ENCODE data around the gene ATP10B.

The ATP10B gene

DNA sequence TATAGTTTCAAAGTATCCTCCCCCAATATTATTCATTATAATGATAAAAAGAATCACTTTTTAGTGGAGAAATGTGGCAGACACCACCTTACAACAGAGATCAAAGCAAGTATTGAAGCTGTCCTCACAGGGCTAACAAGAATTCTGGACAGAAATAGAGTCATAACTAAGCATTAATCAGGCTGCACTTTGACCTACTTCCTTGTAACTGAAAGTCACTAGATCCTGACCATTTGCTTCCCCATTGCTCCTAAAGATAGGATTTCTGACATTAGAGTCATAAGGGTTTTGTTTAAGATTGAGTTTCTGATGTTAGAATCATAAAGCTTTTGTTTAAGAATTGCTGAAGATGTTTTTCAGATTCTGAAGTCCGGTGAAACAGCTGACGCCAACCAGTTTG is 159.7 kb downstream of the ATP10B start:
- no peak for TF ChIP-seq CTCF (conservative IDR thresholded peaks at IDR 0.05; ENCODE audit: low read length)
- no peak overlapping the region for H3K4me3 ChIP-seq (ENCODE audit: low read length)
- DNase-seq (ENCODE audit: low read depth): no peak

GRCh38 chr5:160685695-160686094 is 166.3 kb downstream of the ATP10B start:
- DNase-seq (ENCODE audit: low read depth): no peak
- TF ChIP-seq CTCF (conservative IDR thresholded peaks at IDR 0.05; ENCODE audit: low read length): no peak
- no peak overlapping the region for H3K4me3 ChIP-seq (ENCODE audit: low read length)

DNA sequence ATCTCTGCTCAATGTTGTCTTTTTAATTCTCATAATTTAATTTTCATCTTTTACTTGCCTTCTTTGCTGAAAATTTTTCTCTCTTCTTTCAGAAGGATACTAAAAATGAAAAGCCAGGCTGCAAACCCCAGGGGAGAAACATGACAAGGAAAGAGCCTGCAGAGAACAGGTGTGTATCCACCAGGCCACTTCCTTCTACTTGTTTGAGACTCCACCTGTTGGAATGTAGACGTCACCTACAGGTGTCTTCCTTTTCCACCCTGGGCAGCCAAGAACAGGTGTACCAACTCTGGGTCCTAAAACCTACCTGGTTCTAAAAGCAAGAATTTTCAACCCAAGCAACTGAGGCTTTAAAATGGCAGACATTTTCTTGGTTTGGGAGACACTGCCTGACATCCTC is 166.8 kb downstream of the ATP10B start:
- no peak overlapping the region for H3K4me3 ChIP-seq (ENCODE audit: low read length)
- DNase-seq (ENCODE audit: low read depth): no peak
- TF ChIP-seq CTCF (conservative IDR thresholded peaks at IDR 0.05; ENCODE audit: low read length): no peak

DNA sequence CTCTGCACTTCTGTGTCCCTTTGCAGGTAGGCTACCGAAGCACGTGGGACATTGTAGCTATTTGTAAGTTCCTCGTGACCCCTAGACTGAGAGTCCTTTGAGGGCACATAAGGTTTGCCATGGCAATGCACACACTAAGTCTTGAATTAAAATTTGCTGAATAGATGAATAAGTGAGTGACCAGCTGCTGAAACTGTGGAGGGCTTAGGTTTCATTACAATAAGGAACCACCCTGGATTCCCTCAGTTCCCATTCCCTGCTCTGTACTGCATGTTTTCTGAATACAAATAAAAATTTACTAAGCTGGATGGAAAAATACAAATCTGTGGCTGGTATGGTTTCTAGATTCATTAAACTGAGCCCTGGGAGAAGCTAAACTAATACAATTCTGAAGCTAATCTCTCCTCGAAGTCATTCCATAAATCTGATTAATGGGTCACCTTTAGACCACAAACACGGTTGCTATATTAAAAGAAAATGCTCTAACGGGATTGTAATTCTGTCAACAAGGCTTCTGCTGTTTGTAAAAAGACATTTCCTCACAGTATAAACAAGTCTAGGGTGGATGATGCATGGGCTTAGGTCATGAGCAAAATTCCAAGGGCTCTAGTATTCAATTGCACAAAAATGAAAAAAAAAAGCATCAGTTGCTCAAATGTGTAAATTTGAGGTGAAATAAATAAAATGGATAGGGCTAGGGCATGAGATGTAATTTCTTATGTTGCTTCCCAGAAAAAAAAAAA is 172.3 kb downstream of the ATP10B start:
- TF ChIP-seq CTCF (conservative IDR thresholded peaks at IDR 0.05; ENCODE audit: low read length): no peak
- H3K4me3 ChIP-seq (ENCODE audit: low read length): no peak overlapping the region
- no peak for DNase-seq (ENCODE audit: low read depth)

- no peak for DNase-seq (ENCODE audit: low read depth)
- no peak overlapping the region for H3K4me3 ChIP-seq (ENCODE audit: low read length)
- no peak for TF ChIP-seq CTCF (conservative IDR thresholded peaks at IDR 0.05; ENCODE audit: low read length)
Observed at GRCh38 chr5:160675988-160676387, 176.0 kb downstream of the ATP10B start.

DNA sequence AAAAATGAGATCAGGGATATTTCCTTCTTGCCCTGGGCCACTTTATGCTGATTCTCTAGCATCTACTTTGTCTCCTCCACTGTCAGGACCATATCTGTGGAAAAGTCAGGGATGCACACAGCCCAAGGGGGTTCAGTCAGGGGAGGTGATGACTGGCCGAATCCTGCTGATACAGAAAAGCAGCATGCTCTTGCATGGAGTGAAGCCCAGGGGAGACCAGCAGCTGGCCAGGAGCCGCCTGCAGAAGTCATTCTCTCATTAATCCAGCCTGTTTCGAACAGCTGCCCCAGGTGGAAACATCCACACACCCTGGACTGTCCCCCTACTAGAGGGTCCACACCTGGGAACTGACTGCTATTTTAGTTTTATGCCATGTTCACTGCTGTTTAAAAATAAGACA is 177.1 kb downstream of the ATP10B start:
- DNase-seq (ENCODE audit: low read depth): no peak
- TF ChIP-seq CTCF (conservative IDR thresholded peaks at IDR 0.05; ENCODE audit: low read length): no peak

DNA sequence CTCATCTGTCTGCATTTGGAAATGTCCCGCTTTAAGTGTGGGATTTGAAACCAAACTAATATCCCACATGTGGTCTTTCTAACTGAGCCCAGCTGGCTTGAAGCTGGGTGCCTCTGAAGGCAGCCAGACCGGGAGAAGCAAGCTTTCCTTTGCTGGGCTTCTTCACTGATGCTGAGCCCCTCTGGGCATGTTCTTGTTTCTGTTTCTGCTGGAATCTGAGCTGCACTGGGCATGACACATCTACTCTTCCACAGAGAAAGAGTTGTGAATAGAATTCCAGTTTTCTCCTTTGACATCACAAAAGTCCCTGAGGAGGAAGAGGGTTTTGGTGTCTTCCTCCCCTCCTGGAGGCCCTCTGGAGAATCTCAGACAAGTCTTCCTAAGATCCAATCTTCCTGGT is 179.5 kb downstream of the ATP10B start:
- H3K4me3 ChIP-seq (ENCODE audit: low read length): no peak overlapping the region
- TF ChIP-seq CTCF (conservative IDR thresholded peaks at IDR 0.05; ENCODE audit: low read length): no peak
- no peak for DNase-seq (ENCODE audit: low read depth)

More for the DNA sequence above, 177.1 kb downstream of the ATP10B start:
- no peak overlapping the region for H3K4me3 ChIP-seq (ENCODE audit: low read length)

Data from AG10803 (cell line).